Liver (tissue), 3 donors: ENCODE results near the gene DIPK1B.

Source experiments
- EGR1 ChIP-seq, 2 donors: IDR thresholded peaks; 2 replicates each; pipeline ENCODE4 v1.6.1; 2016 to 2018; ENCODE audit warnings: antibody characterized with exemption in 2 of 2, low read depth in 2 of 2
- FOXA1 ChIP-seq: IDR thresholded peaks from 2 replicates; pipeline ENCODE4 v1.6.1; 2016; ENCODE audit warnings: antibody characterized with exemption
- GABPA ChIP-seq, 2 donors: IDR thresholded peaks in 1 of 2; conservative IDR thresholded peaks in 1 of 2; 2 replicates each; pipeline ENCODE4 v1.6.1; 2016; ENCODE audit warnings: antibody characterized with exemption in 2 of 2, mild to moderate bottlenecking in 1 of 2, moderate library complexity in 1 of 2
- JUND ChIP-seq, 2 donors: IDR thresholded peaks; 2 replicates each; pipeline ENCODE4 v1.6.1; 2016; ENCODE audit warnings: antibody characterized with exemption in 2 of 2
- RAD21 ChIP-seq, 2 donors: IDR thresholded peaks; 2 replicates each; pipeline ENCODE4 v1.6.1; 2016; ENCODE audit warnings: antibody characterized with exemption in 2 of 2, mild to moderate bottlenecking in 2 of 2
- TAF1 ChIP-seq: conservative IDR thresholded peaks from 2 replicates; pipeline ENCODE4 v1.6.1; 2016; ENCODE audit warnings: antibody characterized with exemption, mild to moderate bottlenecking
- TF ChIP-seq, protein P1 (sequence below): fragments of 150-350 bp; IDR thresholded peaks from 2 replicates; pipeline ENCODE4 v1.5.1; 2017; ENCODE audit warnings: improper control_type of control experiment, low read depth, low read length; ENCODE audit not compliant: missing input control
- TF ChIP-seq, protein P2 (sequence below): IDR thresholded peaks from 2 replicates; pipeline ENCODE4 v1.6.1; 2016; ENCODE audit warnings: antibody characterized with exemption, mild to moderate bottlenecking
- donor health status: healthy.
- donor health status: healthy.

DNA sequence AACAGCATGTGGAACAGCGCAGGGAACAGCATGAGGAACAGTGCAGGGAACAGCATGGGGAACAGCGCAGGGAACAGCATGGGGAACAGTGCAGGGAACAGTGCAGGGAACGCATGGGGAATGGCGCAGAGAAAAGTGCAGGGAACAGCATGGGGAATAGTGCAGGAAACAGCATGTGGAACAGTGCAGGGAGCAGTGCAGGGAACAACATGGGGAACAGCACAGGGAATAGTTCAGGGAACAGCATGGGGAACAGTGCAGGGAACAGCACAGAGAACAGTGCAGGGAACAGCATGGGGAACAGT lies 43.7 kb downstream of the DIPK1B start:
- TF ChIP-seq, protein P1, sequence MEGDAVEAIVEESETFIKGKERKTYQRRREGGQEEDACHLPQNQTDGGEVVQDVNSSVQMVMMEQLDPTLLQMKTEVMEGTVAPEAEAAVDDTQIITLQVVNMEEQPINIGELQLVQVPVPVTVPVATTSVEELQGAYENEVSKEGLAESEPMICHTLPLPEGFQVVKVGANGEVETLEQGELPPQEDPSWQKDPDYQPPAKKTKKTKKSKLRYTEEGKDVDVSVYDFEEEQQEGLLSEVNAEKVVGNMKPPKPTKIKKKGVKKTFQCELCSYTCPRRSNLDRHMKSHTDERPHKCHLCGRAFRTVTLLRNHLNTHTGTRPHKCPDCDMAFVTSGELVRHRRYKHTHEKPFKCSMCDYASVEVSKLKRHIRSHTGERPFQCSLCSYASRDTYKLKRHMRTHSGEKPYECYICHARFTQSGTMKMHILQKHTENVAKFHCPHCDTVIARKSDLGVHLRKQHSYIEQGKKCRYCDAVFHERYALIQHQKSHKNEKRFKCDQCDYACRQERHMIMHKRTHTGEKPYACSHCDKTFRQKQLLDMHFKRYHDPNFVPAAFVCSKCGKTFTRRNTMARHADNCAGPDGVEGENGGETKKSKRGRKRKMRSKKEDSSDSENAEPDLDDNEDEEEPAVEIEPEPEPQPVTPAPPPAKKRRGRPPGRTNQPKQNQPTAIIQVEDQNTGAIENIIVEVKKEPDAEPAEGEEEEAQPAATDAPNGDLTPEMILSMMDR: no peak
- TF ChIP-seq GABPA (IDR thresholded peaks at IDR 0.05 in 1 of 2, conservative IDR thresholded peaks at IDR 0.05 in 1 of 2): no peak
- no peak for TF ChIP-seq JUND (IDR thresholded peaks at IDR 0.05)
- no peak for TF ChIP-seq TAF1
- TF ChIP-seq, protein P2, sequence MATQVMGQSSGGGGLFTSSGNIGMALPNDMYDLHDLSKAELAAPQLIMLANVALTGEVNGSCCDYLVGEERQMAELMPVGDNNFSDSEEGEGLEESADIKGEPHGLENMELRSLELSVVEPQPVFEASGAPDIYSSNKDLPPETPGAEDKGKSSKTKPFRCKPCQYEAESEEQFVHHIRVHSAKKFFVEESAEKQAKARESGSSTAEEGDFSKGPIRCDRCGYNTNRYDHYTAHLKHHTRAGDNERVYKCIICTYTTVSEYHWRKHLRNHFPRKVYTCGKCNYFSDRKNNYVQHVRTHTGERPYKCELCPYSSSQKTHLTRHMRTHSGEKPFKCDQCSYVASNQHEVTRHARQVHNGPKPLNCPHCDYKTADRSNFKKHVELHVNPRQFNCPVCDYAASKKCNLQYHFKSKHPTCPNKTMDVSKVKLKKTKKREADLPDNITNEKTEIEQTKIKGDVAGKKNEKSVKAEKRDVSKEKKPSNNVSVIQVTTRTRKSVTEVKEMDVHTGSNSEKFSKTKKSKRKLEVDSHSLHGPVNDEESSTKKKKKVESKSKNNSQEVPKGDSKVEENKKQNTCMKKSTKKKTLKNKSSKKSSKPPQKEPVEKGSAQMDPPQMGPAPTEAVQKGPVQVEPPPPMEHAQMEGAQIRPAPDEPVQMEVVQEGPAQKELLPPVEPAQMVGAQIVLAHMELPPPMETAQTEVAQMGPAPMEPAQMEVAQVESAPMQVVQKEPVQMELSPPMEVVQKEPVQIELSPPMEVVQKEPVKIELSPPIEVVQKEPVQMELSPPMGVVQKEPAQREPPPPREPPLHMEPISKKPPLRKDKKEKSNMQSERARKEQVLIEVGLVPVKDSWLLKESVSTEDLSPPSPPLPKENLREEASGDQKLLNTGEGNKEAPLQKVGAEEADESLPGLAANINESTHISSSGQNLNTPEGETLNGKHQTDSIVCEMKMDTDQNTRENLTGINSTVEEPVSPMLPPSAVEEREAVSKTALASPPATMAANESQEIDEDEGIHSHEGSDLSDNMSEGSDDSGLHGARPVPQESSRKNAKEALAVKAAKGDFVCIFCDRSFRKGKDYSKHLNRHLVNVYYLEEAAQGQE: no peak
- TF ChIP-seq RAD21 (IDR thresholded peaks at IDR 0.05): no peak
- TF ChIP-seq FOXA1: no peak
- no peak for TF ChIP-seq EGR1 (IDR thresholded peaks at IDR 0.05; ENCODE audit: low read depth in 2 of 2)
